ENCODE results near the gene SLC23A3. TPM values are rescaled to one million over a fixed set of nuclear protein-coding genes. Genes with fewer than 3 reads are reported as not detected.

The SLC23A3 gene
- total RNA-seq, 1 experiment from 2014 or later = 0.59 TPM

GRCh38 chr2:219210196-219210885 lies 40.5 kb upstream of the SLC23A3 start (continued):
- TF ChIP-seq ZNF281 (CRISPR knock-in tag; IDR thresholded peaks at IDR 0.05) (no peak), JUN (CRISPR knock-in tag; IDR thresholded peaks at IDR 0.05) (no peak), MXD4 (CRISPR knock-in tag; IDR thresholded peaks at IDR 0.05; ENCODE audit: borderline replicate concordance) (no peak), FOXP1 (CRISPR knock-in tag; IDR thresholded peaks at IDR 0.05; ENCODE audit: borderline replicate concordance) (no peak), NR3C1 (CRISPR knock-in tag; conservative IDR thresholded peaks at IDR 0.05; ENCODE audit: low read depth) (no peak), E2F5 (CRISPR knock-in tag; IDR thresholded peaks at IDR 0.05) (no peak)

GRCh38 chr2:219209236-219210195 lies 39.7 kb upstream of the SLC23A3 start:
- CTCF ChIA-PET = no interaction called here
- Mint-ChIP-seq H3K27ac (no peak overlapping the region), H3K4me1 (peaks cover 6% of the 10 kb centered on the region), H3K36me3 (peaks cover 54% of the 10 kb centered on the region), H3K27me3 (ENCODE audit: low read depth) (peaks cover 8% of the 10 kb centered on the region), H3K9me3 (peaks cover 2% of the 10 kb centered on the region), H3K4me3 (no peak overlapping the region)
- DNase-seq (ENCODE audit: low spot score) (no peak), ATAC-seq (no peak)
- POLR2A ChIA-PET = no interaction called here
- TF ChIP-seq ZNF317 (CRISPR knock-in tag; IDR thresholded peaks at IDR 0.05; ENCODE audit: borderline replicate concordance, low read depth) (no peak), IRF2 (CRISPR knock-in tag; IDR thresholded peaks at IDR 0.05; ENCODE audit: borderline replicate concordance, low read depth) (no peak), HMGXB4 (CRISPR knock-in tag; IDR thresholded peaks at IDR 0.05) (no peak), ZNF423 (CRISPR knock-in tag; IDR thresholded peaks at IDR 0.05) (no peak), SOX15 (CRISPR knock-in tag; IDR thresholded peaks at IDR 0.05) (no peak), SP1 (CRISPR knock-in tag; conservative IDR thresholded peaks at IDR 0.05) (no peak), TCF7 (CRISPR knock-in tag; IDR thresholded peaks at IDR 0.05; ENCODE audit: low read depth) (no peak), ZNF219 (CRISPR knock-in tag; IDR thresholded peaks at IDR 0.05; ENCODE audit: borderline replicate concordance) (no peak), OVOL2 (CRISPR knock-in tag; IDR thresholded peaks at IDR 0.05; ENCODE audit: borderline replicate concordance) (no peak), FOXP1 (CRISPR knock-in tag; IDR thresholded peaks at IDR 0.05; ENCODE audit: borderline replicate concordance) (no peak), USF1 (CRISPR knock-in tag; IDR thresholded peaks at IDR 0.05) (no peak), CREM (CRISPR knock-in tag; IDR thresholded peaks at IDR 0.05) (no peak), PRRX2 (CRISPR knock-in tag; IDR thresholded peaks at IDR 0.05) (no peak), ATF2 (CRISPR knock-in tag; IDR thresholded peaks at IDR 0.05; ENCODE audit: borderline replicate concordance, low read depth) (no peak), ARID4B (CRISPR knock-in tag; IDR thresholded peaks at IDR 0.05; ENCODE audit: borderline replicate concordance) (no peak)
- TF ChIP-seq, protein P1, sequence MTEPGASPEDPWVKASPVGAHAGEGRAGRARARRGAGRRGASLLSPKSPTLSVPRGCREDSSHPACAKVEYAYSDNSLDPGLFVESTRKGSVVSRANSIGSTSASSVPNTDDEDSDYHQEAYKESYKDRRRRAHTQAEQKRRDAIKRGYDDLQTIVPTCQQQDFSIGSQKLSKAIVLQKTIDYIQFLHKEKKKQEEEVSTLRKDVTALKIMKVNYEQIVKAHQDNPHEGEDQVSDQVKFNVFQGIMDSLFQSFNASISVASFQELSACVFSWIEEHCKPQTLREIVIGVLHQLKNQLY (CRISPR knock-in tag; IDR thresholded peaks at IDR 0.05) = no peak
